Small intestine (tissue), 7 donors: Measurements from ENCODE around the gene CLEC16A. TPM values are rescaled to one million over a fixed set of nuclear protein-coding genes. Genes with fewer than 3 reads are reported as not detected.

Experiments used
- DNase-seq, 2 donors: peaks; one replicate each; pipeline versions ENCODE4 v3.0.0 to v3.0.0-alpha.2; 2013
- FAIRE-seq: peaks from 2 replicates; lab custom pipeline; 2012; peaks lifted over from hg19 to GRCh38; lab: Jason Lieb, UNC
- H3K27ac ChIP-seq, 3 donors: one replicate each; pipeline ENCODE4 v1.5.1; 2013; ENCODE audit warnings: low read length in 2 of 3, mild to moderate bottlenecking in 2 of 3, control low read depth in 1 of 3, inconsistent platforms in 1 of 3, low read depth in 1 of 3, moderate library complexity in 1 of 3
- H3K27me3 ChIP-seq, 3 donors: one replicate each; pipeline ENCODE4 v1.6.1; 2013; ENCODE audit warnings: low read length in 3 of 3, inconsistent platforms in 1 of 3; ENCODE audit not compliant: control insufficient read depth in 3 of 3, insufficient read depth in 3 of 3
- H3K36me3 ChIP-seq, 3 donors: one replicate each; pipeline ENCODE4 v1.6.1; 2013; ENCODE audit warnings: low read length in 3 of 3, inconsistent platforms in 1 of 3, low read depth in 1 of 3, mild to moderate bottlenecking in 1 of 3, moderate library complexity in 1 of 3; ENCODE audit not compliant: control insufficient read depth in 3 of 3, insufficient read depth in 2 of 3
- H3K4me1 ChIP-seq, 3 donors: one replicate each; pipeline ENCODE4 v1.6.1; 2013; ENCODE audit warnings: low read length in 2 of 3, inconsistent platforms in 1 of 3, low read depth in 1 of 3, mild to moderate bottlenecking in 1 of 3, moderate library complexity in 1 of 3; ENCODE audit not compliant: control insufficient read depth in 3 of 3, insufficient read depth in 2 of 3
- H3K4me3 ChIP-seq, 3 donors: one replicate each; pipeline ENCODE4 v1.5.1; 2013; ENCODE audit warnings: low read length in 3 of 3, control low read depth in 1 of 3, inconsistent platforms in 1 of 3, low read depth in 1 of 3, mild to moderate bottlenecking in 1 of 3, moderate library complexity in 1 of 3
- H3K9me3 ChIP-seq, 2 donors: one replicate each; pipeline ENCODE4 v1.6.1; 2013; ENCODE audit warnings: low read depth in 1 of 2, low read length in 1 of 2; ENCODE audit not compliant: control insufficient read depth in 2 of 2, insufficient read depth in 1 of 2
- WGBS, 3 donors: extraction: QIAGEN DNeasy Blood & Tissue Kit; methylation state at CpG; one replicate each; pipeline ENCODE4 v1.1.7; 2013; 5-methylcytosine and 5-hydroxymethylcytosine counted together
- polyA plus RNA-seq, 4 donors: library from polyadenylated mRNA; stranded (reverse) in 3 of 4; unstranded in 1 of 4; fragments of 200-250 nt in 3 of 4; fragments of 120-200 nt in 1 of 4; gene quantifications; one replicate each; pipeline versions ENCODE4 v1.2.1 to v1.2.3, GENCODE V29; 2013
- donor health status: healthy with polysubstance abuse.
- donor health status: control.
- donor health status: control.
- donor health status: Bipolar disorder and iron deficiency.
- donor health status: healthy.

CLEC16A gene
- polyA plus RNA-seq, 4 donors: 12.2 to 23.5 (median 14.1) TPM

DNA sequence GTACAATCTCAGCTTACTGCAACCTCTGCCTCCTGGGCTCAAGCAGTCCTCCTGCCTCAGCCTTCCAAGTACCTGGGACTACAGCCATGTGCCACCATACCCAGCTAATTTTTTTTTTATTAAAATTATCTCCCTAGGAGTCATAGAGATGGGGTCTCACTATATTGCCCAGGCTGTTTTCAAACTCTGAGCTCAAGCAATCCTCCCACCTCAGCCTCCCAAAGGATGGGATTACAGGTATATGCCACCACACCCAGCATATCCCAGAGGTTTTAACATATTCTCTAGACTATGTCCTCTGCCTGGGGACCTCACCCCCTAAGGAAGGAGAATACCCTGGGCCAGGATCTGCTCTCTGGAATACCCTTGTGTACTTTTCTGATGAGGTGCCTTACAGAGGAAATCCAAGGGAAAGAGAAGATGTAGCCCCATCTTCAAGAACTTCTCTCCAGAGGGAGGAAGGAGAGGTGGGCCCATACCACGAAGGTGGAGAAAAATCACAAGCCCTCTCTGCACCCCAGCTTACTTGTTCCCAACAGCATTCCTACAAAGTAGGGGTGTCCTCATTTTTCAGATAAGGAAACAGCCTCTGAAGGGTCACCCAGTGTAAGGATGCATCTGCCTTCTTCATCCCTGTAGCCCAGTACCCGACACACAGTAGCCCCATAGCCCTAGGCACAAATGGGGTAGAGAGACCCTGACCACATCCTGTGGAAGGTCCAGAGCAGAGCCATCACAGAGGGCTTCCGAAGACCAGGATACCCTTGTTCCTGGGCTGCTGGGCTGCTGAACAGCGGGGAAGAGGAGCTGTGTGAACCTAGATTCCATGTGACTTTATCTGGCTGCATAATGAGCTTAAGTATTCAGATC, 160.0 kb downstream of the CLEC16A start:
- WGBS, 3 donors: 63 to 90% (median 84%) methylated on average over 4 of the region's 4 CpGs
- no peak for FAIRE-seq
- H3K27ac ChIP-seq: peak overlapping the region in 2 of 3 donors; percentile 39 to 68
- no peak for DNase-seq
- H3K27me3 ChIP-seq: no peaks in the 10 kb centered on the region
- peaks cover 12 to 33% (median 29%) of the 10 kb centered on the region in 3 donors for H3K4me1 ChIP-seq
- no peak overlapping the region for H3K4me3 ChIP-seq
- peaks cover 0 to 6% (median 3%) of the 10 kb centered on the region in 3 donors for H3K36me3 ChIP-seq
- no peaks in the 10 kb centered on the region for H3K9me3 ChIP-seq

DNA sequence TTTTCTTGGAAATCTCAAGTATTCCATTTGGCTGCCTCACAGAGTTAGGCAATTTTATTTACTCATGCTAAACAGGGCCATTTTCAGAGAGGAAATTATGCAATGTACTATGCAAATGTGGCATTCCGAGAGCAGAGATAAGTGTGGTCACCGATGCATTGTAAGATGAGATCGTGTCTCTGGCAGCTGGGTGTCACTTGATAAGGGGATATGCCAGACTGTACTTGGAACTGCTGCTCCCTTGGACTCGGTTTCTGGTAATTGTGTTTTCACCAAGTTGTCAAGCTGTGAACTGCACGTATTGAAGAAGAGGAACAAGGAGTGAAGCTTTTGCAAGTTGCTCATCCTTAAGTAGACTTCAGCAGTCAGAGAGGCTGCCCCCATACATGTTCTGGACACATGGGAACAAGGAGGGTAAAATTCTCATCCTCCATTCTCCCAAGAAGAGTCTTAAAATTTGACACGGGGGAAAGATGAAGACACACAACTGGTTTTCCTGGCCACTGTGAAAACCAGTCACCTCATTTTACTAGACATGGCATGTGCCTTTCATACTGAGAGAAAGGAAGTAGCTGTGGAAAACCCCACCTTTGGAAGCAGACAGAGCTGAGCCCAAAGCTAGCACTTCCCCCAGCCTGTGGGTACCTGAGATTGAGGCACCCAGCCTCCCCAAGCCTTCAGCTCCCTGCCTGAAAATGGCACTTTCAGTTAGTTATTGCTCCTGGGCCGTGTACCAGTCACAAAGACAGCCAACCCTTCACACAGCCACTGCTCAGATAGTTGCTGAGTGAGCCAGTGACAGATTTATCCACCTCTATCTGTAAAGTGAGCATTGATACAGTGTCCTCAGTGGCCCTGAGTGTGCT, 160.9 kb downstream of the CLEC16A start:
- FAIRE-seq: no peak
- WGBS, 3 donors: 24 to 30% (median 25%) methylated on average over 7 of the region's 7 CpGs

DNA sequence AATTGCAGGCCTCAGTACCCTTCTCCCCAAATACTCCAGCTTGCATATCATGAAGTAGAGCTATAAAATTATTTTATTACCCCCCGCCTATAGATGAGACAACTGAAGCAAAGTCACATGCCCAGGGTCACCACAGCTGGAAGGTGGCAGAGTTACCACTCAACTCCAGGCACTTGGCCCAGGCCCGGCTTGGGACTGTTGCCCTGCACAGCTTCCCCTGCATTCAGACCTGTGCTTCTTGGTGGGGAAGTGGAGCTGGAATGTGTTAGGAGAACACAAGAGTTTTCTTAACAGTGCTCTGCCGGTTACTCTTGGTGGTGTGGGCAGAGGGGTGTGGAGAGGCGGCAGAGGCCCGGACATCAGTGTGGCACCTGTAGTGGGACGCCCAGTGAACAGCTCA, 162.4 kb downstream of the CLEC16A start:
- Histone ChIP-seq H3K9me3 (peaks cover 0 to 9% of the 10 kb centered on the region in 2 donors), H3K4me3 (no peak overlapping the region), H3K27ac (no peak overlapping the region), H3K4me1 (peaks cover 6 to 22% (median 17%) of the 10 kb centered on the region in 3 donors), H3K27me3 (no peaks in the 10 kb centered on the region), H3K36me3 (peaks cover 0 to 4% (median 3%) of the 10 kb centered on the region in 3 donors)
- DNase-seq (no peak), FAIRE-seq (no peak)
- 76 to 88% (median 85%) methylated on average over 6 of the region's 6 CpGs for WGBS, 3 donors

More for the DNA sequence above, 160.9 kb downstream of the CLEC16A start:
- no peaks in the 10 kb centered on the region for H3K9me3 ChIP-seq
- no peak overlapping the region for H3K4me3 ChIP-seq
- peaks cover 7 to 28% (median 23%) of the 10 kb centered on the region in 3 donors for H3K4me1 ChIP-seq
- H3K27me3 ChIP-seq: no peaks in the 10 kb centered on the region
- DNase-seq: peak; percentile 72 to 73
- H3K36me3 ChIP-seq: peaks cover 0 to 4% (median 3%) of the 10 kb centered on the region in 3 donors
- peak overlapping the region in 2 of 3 donors; percentile 39 to 63 for H3K27ac ChIP-seq

DNA sequence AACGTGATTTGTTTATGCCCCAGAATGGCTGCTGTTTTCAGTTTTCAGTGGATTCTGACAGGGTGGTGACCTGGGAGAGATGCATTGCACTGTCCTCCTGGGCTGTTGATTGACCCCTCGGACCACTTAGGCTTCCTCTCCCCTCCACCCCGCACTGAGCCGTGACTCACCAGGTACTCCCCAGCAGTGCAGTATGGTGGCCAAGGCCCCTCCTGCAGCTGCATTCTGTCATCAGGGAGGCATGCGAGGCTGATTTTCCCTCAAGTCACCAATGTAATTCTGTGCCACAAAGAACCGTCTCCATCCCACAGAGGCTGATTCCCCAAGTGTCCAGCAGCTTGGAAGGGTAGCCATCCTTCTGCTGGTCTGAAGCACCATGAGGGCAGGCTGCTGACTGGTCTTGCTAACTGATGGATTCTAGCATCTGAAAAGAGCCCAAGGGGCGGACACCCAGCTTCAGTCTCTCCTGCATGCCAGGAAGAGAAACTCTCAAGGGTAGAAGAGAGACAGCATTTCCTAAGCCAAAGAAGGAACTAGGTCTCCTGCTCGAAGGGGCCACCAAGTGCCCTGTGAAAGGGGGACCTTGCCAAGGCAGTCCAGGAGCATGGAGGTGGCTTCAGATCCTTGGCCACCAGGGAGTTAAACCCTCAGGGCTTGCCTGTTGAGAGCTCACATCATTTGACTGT, 163.6 kb downstream of the CLEC16A start:
- H3K36me3 ChIP-seq: peaks cover 0 to 4% (median 3%) of the 10 kb centered on the region in 3 donors
- peaks cover 6 to 16% (median 12%) of the 10 kb centered on the region in 3 donors for H3K4me1 ChIP-seq
- FAIRE-seq: no peak
- H3K27ac ChIP-seq: no peak overlapping the region
- H3K27me3 ChIP-seq: no peaks in the 10 kb centered on the region
- no peak for DNase-seq
- H3K4me3 ChIP-seq: no peak overlapping the region
- 81 to 99% (median 90%) methylated on average over 8 of the region's 8 CpGs for WGBS, 3 donors
- H3K9me3 ChIP-seq: peaks cover 0 to 9% of the 10 kb centered on the region in 2 donors

DNA sequence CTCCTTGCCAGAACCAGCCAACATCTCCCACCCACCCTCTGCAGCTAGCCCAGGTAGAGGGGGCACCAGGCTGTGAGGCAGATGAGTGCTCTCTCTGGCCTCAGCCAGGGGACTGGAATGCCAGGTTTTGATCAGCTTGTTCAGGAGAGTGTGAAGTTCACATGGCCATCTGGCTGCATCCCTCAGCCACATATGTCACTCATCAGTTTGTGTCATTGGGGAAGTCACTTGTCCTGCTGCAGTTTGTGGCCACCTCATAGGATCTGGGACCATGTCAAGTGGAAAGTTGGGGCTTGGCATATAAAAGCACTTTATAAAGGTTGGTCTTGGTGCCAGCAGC, 164.1 kb downstream of the CLEC16A start:
- DNase-seq (no peak), FAIRE-seq (no peak)
- H3K36me3 ChIP-seq: peaks cover 0 to 4% (median 3%) of the 10 kb centered on the region in 3 donors
- H3K9me3 ChIP-seq: peaks cover 0 to 9% of the 10 kb centered on the region in 2 donors
- peaks cover 6 to 16% (median 12%) of the 10 kb centered on the region in 3 donors for H3K4me1 ChIP-seq
- no peak overlapping the region for H3K4me3 ChIP-seq
- H3K27me3 ChIP-seq: no peaks in the 10 kb centered on the region
- H3K27ac ChIP-seq: no peak overlapping the region

DNA sequence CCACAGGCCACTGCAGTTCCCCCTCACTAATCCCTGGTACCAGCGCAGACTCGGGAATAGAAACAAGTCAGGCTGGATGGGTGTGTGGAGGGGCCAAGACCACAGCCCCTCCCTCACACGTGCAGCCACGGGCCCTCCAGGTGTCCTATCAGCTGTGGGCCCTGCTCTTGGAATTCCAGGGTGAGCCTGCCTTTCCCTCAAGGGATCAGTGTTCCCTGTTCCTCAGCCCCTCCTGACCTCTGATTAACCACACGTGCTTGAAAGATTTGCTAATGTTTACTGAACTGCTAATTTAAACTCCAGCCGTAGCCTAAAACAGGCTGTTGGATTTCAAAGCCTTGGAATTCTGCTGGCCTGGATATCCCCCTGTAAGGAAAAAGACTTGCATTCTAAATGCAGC, 165.2 kb downstream of the CLEC16A start:
- peaks cover 6 to 13% (median 7%) of the 10 kb centered on the region in 3 donors for H3K4me1 ChIP-seq
- no peaks in the 10 kb centered on the region for H3K27me3 ChIP-seq
- H3K36me3 ChIP-seq: peaks cover 0 to 4% (median 3%) of the 10 kb centered on the region in 3 donors
- FAIRE-seq: no peak
- no peak overlapping the region for H3K4me3 ChIP-seq
- WGBS, 3 donors: 63 to 87% (median 83%) methylated on average over 6 of the region's 6 CpGs
- peak overlapping the region in 1 of 3 donors; percentile 18 for H3K27ac ChIP-seq
- H3K9me3 ChIP-seq: peaks cover 0 to 9% of the 10 kb centered on the region in 2 donors
- DNase-seq: no peak

DNA sequence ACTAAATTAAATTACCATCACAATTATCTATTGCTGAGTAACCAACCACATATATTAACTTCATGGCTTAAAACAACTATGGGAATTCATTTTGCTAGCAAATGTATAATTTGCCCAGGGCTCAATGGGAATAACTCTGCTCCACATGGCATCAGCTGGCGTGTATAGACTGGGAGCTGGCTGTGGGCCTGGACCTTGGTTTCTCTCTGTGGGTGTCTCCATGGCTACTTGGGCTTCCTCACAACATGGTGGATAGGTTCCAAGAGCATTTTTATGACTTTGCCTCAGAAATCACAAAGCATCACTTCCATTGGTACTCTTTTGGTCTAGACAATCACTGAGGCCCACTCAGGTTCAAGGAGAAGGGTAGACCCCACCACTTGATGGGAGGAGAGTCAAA, 166.8 kb downstream of the CLEC16A start:
- Histone ChIP-seq H3K27ac (no peak overlapping the region), H3K4me3 (no peak overlapping the region), H3K9me3 (peaks cover 0 to 9% of the 10 kb centered on the region in 2 donors), H3K4me1 (no peaks in the 10 kb centered on the region), H3K36me3 (peaks cover 0 to 7% (median 4%) of the 10 kb centered on the region in 3 donors), H3K27me3 (no peaks in the 10 kb centered on the region)
- DNase-seq: no peak
- 93 to 98% (median 95%) methylated on average over 1 of the region's 1 CpG for WGBS, 3 donors
- no peak for FAIRE-seq
